PFSK-1 (cell line): ENCODE measurements around the gene GHRH.

Experiments used
- FOXP2 ChIP-seq: optimal IDR thresholded peaks from 2 replicates; pipeline ENCODE3; 2011; ENCODE audit warnings: borderline replicate concordance, control low read depth, inconsistent platforms; ENCODE audit not compliant: insufficient read depth; ENCODE audit errors: extremely low read length, extremely low read depth
- POLR2AphosphoS5 ChIP-seq: IDR thresholded peaks from 2 replicates; pipeline ENCODE4 v1.6.1; 2012; ENCODE audit warnings: low read depth, mild to moderate bottlenecking, control low read depth, low read length, moderate library complexity
- REST ChIP-seq, 2 experiments: IDR thresholded peaks; 2 replicates each; pipeline versions ENCODE4 v1.6.1 to v1.8.0; 2011 to 2012; ENCODE audit warnings: low read depth in 2 of 2, low read length in 2 of 2, control low read depth in 1 of 2, inconsistent platforms in 1 of 2, mild to moderate bottlenecking in 1 of 2, moderate library complexity in 1 of 2; ENCODE audit not compliant: insufficient read depth in 1 of 2
- SIN3A ChIP-seq: IDR thresholded peaks from 2 replicates; pipeline ENCODE4 v1.6.1; 2012; ENCODE audit warnings: mild to moderate bottlenecking, low read length, moderate library complexity, borderline replicate concordance; ENCODE audit not compliant: insufficient read depth
- TAF1 ChIP-seq: IDR thresholded peaks from 2 replicates; pipeline ENCODE4 v1.6.1; 2012; ENCODE audit warnings: low read length, control low read depth, borderline replicate concordance; ENCODE audit not compliant: insufficient read depth

The GHRH gene

GRCh38 chr20:37298190-37298939, 36.8 kb upstream of the GHRH start:
- TF ChIP-seq SIN3A (no peak), TAF1 (no peak), REST (IDR thresholded peaks at IDR 0.05; ENCODE audit: insufficient read depth in 1 of 2, low read depth in 2 of 2, low read length in 2 of 2) (no peak), FOXP2 (no peak), POLR2AphosphoS5 (no peak)

GRCh38 chr20:37297066-37297736, 35.6 kb upstream of the GHRH start:
- no peak for TF ChIP-seq POLR2AphosphoS5
- no peak for TF ChIP-seq FOXP2

GRCh38 chr20:37296371-37296770, 34.8 kb upstream of the GHRH start:
- TF ChIP-seq SIN3A (no peak), REST (IDR thresholded peaks at IDR 0.05; ENCODE audit: insufficient read depth in 1 of 2, low read depth in 2 of 2, low read length in 2 of 2) (no peak), POLR2AphosphoS5 (no peak), TAF1 (no peak), FOXP2 (no peak)

GRCh38 chr20:37295595-37295994, 34.0 kb upstream of the GHRH start:
- no peak for TF ChIP-seq REST (IDR thresholded peaks at IDR 0.05; ENCODE audit: insufficient read depth in 1 of 2, low read depth in 2 of 2, low read length in 2 of 2)
- no peak for TF ChIP-seq FOXP2
- TF ChIP-seq SIN3A: no peak
- TF ChIP-seq TAF1: no peak
- TF ChIP-seq POLR2AphosphoS5: no peak

GRCh38 chr20:37295001-37295400, 33.4 kb upstream of the GHRH start:
- no peak for TF ChIP-seq REST (IDR thresholded peaks at IDR 0.05; ENCODE audit: insufficient read depth in 1 of 2, low read depth in 2 of 2, low read length in 2 of 2)
